Measurements from ENCODE around the gene SYNJ1.
"Not testable (repeated sequence)": the region's sequence is repeated elsewhere in the genome, so short reads cannot be mapped to it uniquely, and the experiment has no call there.

Gene SYNJ1

GRCh38 chr21:32736083-32736482 lies 8.3 kb upstream of the SYNJ1 start:
- not testable (repeated sequence) for DNase-seq (ENCODE audit: low spot score)

GRCh38 chr21:32735524-32735923 lies 7.7 kb upstream of the SYNJ1 start:
- DNase-seq (ENCODE audit: low spot score) = no peak

- no peak for DNase-seq (ENCODE audit: low spot score)
These were observed 6.3 kb upstream of the SYNJ1 start for GRCh38 chr21:32733990-32734613.

GRCh38 chr21:32733356-32733755 lies 5.5 kb upstream of the SYNJ1 start:
- no peak for DNase-seq (ENCODE audit: low spot score)

GRCh38 chr21:32732544-32732943 lies 4.7 kb upstream of the SYNJ1 start:
- no peak for DNase-seq (ENCODE audit: low spot score)

- DNase-seq (ENCODE audit: low spot score) = no peak
These were observed 1.0 kb upstream of the SYNJ1 start for GRCh38 chr21:32728848-32729247.

GRCh38 chr21:32728456-32728839 lies 635 bp upstream of the SYNJ1 start:
- no peak for DNase-seq (ENCODE audit: low spot score)

- peak; percentile 23 for DNase-seq (ENCODE audit: low spot score)
These were observed 750 bp downstream of the SYNJ1 start for GRCh38 chr21:32726839-32727686.

- no peak for DNase-seq (ENCODE audit: low spot score)
These were observed 8.7 kb downstream of the SYNJ1 start for GRCh38 chr21:32719085-32719484.

- DNase-seq (ENCODE audit: low spot score) = no peak
These were observed 9.9 kb downstream of the SYNJ1 start for GRCh38 chr21:32717851-32718316.

GRCh38 chr21:32716486-32716885 lies 11.3 kb downstream of the SYNJ1 start:
- no peak for DNase-seq (ENCODE audit: low spot score)

GRCh38 chr21:32713726-32714125 lies 14.1 kb downstream of the SYNJ1 start:
- DNase-seq (ENCODE audit: low spot score) = no peak

GRCh38 chr21:32712641-32713040 lies 15.2 kb downstream of the SYNJ1 start:
- DNase-seq (ENCODE audit: low spot score) = no peak

GRCh38 chr21:32712043-32712442 lies 15.8 kb downstream of the SYNJ1 start:
- DNase-seq (ENCODE audit: low spot score) = no peak

GRCh38 chr21:32710987-32711386 lies 16.8 kb downstream of the SYNJ1 start:
- DNase-seq (ENCODE audit: low spot score) = no peak

GRCh38 chr21:32710069-32710784 lies 17.6 kb downstream of the SYNJ1 start:
- DNase-seq (ENCODE audit: low spot score) = no peak

- no peak for DNase-seq (ENCODE audit: low spot score)
These were observed 19.7 kb downstream of the SYNJ1 start for GRCh38 chr21:32708069-32708468.

GRCh38 chr21:32705901-32706300 lies 21.9 kb downstream of the SYNJ1 start:
- DNase-seq (ENCODE audit: low spot score) = no peak

GRCh38 chr21:32705139-32705538 lies 22.7 kb downstream of the SYNJ1 start:
- DNase-seq (ENCODE audit: low spot score) = no peak

GRCh38 chr21:32702702-32703101 lies 25.1 kb downstream of the SYNJ1 start:
- DNase-seq (ENCODE audit: low spot score) = peak; percentile 10

GRCh38 chr21:32698971-32699693 lies 28.7 kb downstream of the SYNJ1 start:
- no peak for DNase-seq (ENCODE audit: low spot score)

GRCh38 chr21:32698286-32698685 lies 29.5 kb downstream of the SYNJ1 start:
- no peak for DNase-seq (ENCODE audit: low spot score)

Data from HuH-7 (cell line).